ENCODE results near the gene C11orf24. TPM values are rescaled to one million over a fixed set of nuclear protein-coding genes. Genes with fewer than 3 reads are reported as not detected.
A peak's percentile ranks its signal among the peaks of the same experiment; 100 is the strongest.

Gene C11orf24
- total and polyA plus RNA-seq, 2 of the 4 experiments (the other 2 are of a cell fraction): 42.5 to 135 TPM

GRCh38 chr11:68267881-68268240 lies 3.9 kb downstream of the C11orf24 start:
- no peak overlapping the region for H3K27ac ChIP-seq (ENCODE audit: insufficient read depth, low read length)
- ATAC-seq (ENCODE audit: low read depth): no peak
- peaks cover 44% of the 10 kb centered on the region for H3K36me3 ChIP-seq (ENCODE audit: control insufficient read depth, insufficient read depth, low read length)
- H3K9me1 ChIP-seq (ENCODE audit: insufficient read depth, low read length): peaks cover 37% of the 10 kb centered on the region
- in situ Hi-C loops (cut with MboI; ENCODE audit: low sequenced_read_pairs): loop anchor here (5.0 kb wide), 1 partner anchor 114 kb away; no protein-coding TSS in a partner anchor
- H4K20me1 ChIP-seq (ENCODE audit: insufficient read depth, low read length): peaks cover 68% of the 10 kb centered on the region
- DNase-seq: no peak
- H4K8ac ChIP-seq (ENCODE audit: low read depth in 2 of 2, low read length in 2 of 2): no peak overlapping the region
- no peak for TF ChIP-seq CHD1 (IDR thresholded peaks at IDR 0.05; ENCODE audit: low read depth, low read length)
- TF ChIP-seq MXI1 (IDR thresholded peaks at IDR 0.05; ENCODE audit: borderline replicate concordance, low read depth, low read length): no peak
- TF ChIP-seq MAFK (IDR thresholded peaks at IDR 0.05; ENCODE audit: low read depth, low read length): no peak
- TF ChIP-seq USF2 (IDR thresholded peaks at IDR 0.05; ENCODE audit: low read depth, low read length): no peak
- no peak for TF ChIP-seq CEBPB (IDR thresholded peaks at IDR 0.05; ENCODE audit: low read depth, low read length)
- no peak for TF ChIP-seq SMC3 (IDR thresholded peaks at IDR 0.05; ENCODE audit: low read depth, low read length)
- no peak for TF ChIP-seq RFX5 (IDR thresholded peaks at IDR 0.05; ENCODE audit: low read depth, low read length)
- no peak for TF ChIP-seq MAZ (IDR thresholded peaks at IDR 0.05; ENCODE audit: borderline replicate concordance, low read depth, low read length)
- no peak for TF ChIP-seq RCOR1 (IDR thresholded peaks at IDR 0.05; ENCODE audit: insufficient replicate concordance, low read length)
- TF ChIP-seq FOS (IDR thresholded peaks at IDR 0.05; ENCODE audit: low read depth, low read length): no peak
- TF ChIP-seq NFE2L2 (IDR thresholded peaks at IDR 0.05; ENCODE audit: low read depth, low read length): no peak
- TF ChIP-seq POLR2A (IDR thresholded peaks at IDR 0.05; ENCODE audit: low read depth, low read length): no peak
- TF ChIP-seq CTCF (conservative IDR thresholded peaks at IDR 0.05; ENCODE audit: low read depth, low read length): no peak
- TF ChIP-seq ELK1 (IDR thresholded peaks at IDR 0.05; ENCODE audit: borderline replicate concordance, low read depth, low read length): no peak
- no peak overlapping the region for H3K4me3 ChIP-seq (ENCODE audit: insufficient read depth, low read depth, low read length)
- no peak overlapping the region for H3K4me2 ChIP-seq (ENCODE audit: low read depth, low read length)
- CTCF ChIA-PET: no interaction called here
- H4K91ac ChIP-seq (ENCODE audit: insufficient read depth, low read depth, low read length): no peak overlapping the region
- H2AK9ac ChIP-seq (replicated peaks; ENCODE audit: low read depth, low read length, poor library complexity): no peak overlapping the region
- dilution Hi-C loops (cut with HindIII; ENCODE audit: low sequenced_read_pairs, unreplicated experiment): no loop called here
- H3K18ac ChIP-seq (ENCODE audit: low read depth, low read length): no peak overlapping the region
- H3K4ac ChIP-seq (ENCODE audit: low read depth, low read length): no peak overlapping the region
- peaks cover 10% of the 10 kb centered on the region for H3K4me1 ChIP-seq (ENCODE audit: control insufficient read depth, insufficient read depth, low read length)
- H3K27me3 ChIP-seq (ENCODE audit: control insufficient read depth, insufficient read depth, low read length): no peaks in the 10 kb centered on the region
- H3K79me1 ChIP-seq (ENCODE audit: low read depth in 1 of 2, low read length in 2 of 2): peaks cover 35 to 79% of the 10 kb centered on the region in 2 experiments
- no peak overlapping the region for H2AK5ac ChIP-seq (ENCODE audit: low read depth, low read length)
- H2BK20ac ChIP-seq (ENCODE audit: low read depth, low read length): no peak overlapping the region
- H2BK120ac ChIP-seq (ENCODE audit: low read depth, low read length): no peak overlapping the region
- POLR2A ChIA-PET (ENCODE audit: unreplicated experiment): no interaction called here
- H3K23ac ChIP-seq (ENCODE audit: low read depth, low read length): no peak overlapping the region
- no peak overlapping the region for H2BK15ac ChIP-seq (ENCODE audit: low read depth, low read length)
- WGBS, 2 experiments (ENCODE audit: extremely low coverage in 2 of 2, insufficient read length in 1 of 2): no CpG with 5 or more reads among the region's 6 CpGs
- no TSS peak for BruUV-seq (replicated peaks)
- H4K5ac ChIP-seq (ENCODE audit: low read depth, low read length): no peak overlapping the region
- intact Hi-C loops (cut with micrococcal nuclease): no loop called here
- no peak overlapping the region for H3K9ac ChIP-seq (ENCODE audit: low read depth, low read length)
- H3K14ac ChIP-seq (replicated peaks; ENCODE audit: low read depth, low read length): no peak overlapping the region
- H2BK5ac ChIP-seq (ENCODE audit: low read depth, low read length, poor library complexity, severe bottlenecking): peak overlapping the region; percentile 26
- H3K56ac ChIP-seq (ENCODE audit: extremely low read depth, insufficient read depth, low read length): no peak overlapping the region
- H2AFZ ChIP-seq (replicated peaks; ENCODE audit: low read length, poor library complexity): no peak overlapping the region
- H3K9me3 ChIP-seq (ENCODE audit: control insufficient read depth, insufficient read depth, low read length): no peaks in the 10 kb centered on the region
